RWPE2 (cell line): ENCODE results near the gene LAMB4.

Experiments
- ATAC-seq: fragments of 200-7000 bp; cut with Tn5 transposase; 3 replicates; pipeline ENCODE4 v1.9.1; 2021; ENCODE audit warnings: low read depth
- DNase-seq: peaks from one replicate; pipeline ENCODE4 v3.0.0-alpha.2; 2020; ENCODE audit warnings: low spot score
- H3K27ac ChIP-seq: fragments of 450-650 bp; 2 replicates; pipeline ENCODE4 v1.5.1; 2017; ENCODE audit warnings: mild to moderate bottlenecking; ENCODE audit not compliant: poor library complexity, severe bottlenecking
- H3K27me3 ChIP-seq: fragments of 250-450 bp; sonication (Bioruptor Pico); 2 replicates; pipeline ENCODE4 v1.5.1; 2021; ENCODE audit warnings: mild to moderate bottlenecking, moderate library complexity; ENCODE audit not compliant: insufficient read depth, poor library complexity, severe bottlenecking
- H3K36me3 ChIP-seq: fragments of 250-450 bp; sonication (Bioruptor Pico); 2 replicates; pipeline ENCODE4 v1.5.1; 2020; ENCODE audit warnings: low read depth, mild to moderate bottlenecking, moderate library complexity
- H3K4me1 ChIP-seq: fragments of 250-450 bp; sonication (Bioruptor Pico); 2 replicates; pipeline ENCODE4 v1.5.1; 2021; ENCODE audit warnings: mild to moderate bottlenecking, moderate library complexity; ENCODE audit not compliant: insufficient read depth, poor library complexity, severe bottlenecking
- H3K4me3 ChIP-seq: fragments of 250-450 bp; sonication (Bioruptor Pico); 2 replicates; pipeline ENCODE4 v1.5.1; 2021; ENCODE audit warnings: mild to moderate bottlenecking, moderate library complexity; ENCODE audit not compliant: severe bottlenecking
- H3K9me3 ChIP-seq: fragments of 250-450 bp; sonication (Bioruptor Pico); 2 replicates; pipeline ENCODE4 v1.5.1; 2021; ENCODE audit warnings: mild to moderate bottlenecking, moderate library complexity; ENCODE audit not compliant: severe bottlenecking
- TF ChIP-seq, protein P1 (sequence below): fragments of 450-650 bp; IDR thresholded peaks from one replicate; pipeline ENCODE4 v1.5.1; 2017; ENCODE audit warnings: mild to moderate bottlenecking, moderate library complexity; ENCODE audit not compliant: poor library complexity, severe bottlenecking

The LAMB4 gene

GRCh38 chr7:108143658-108144420 is 13.7 kb upstream of the LAMB4 start:
- no peak for DNase-seq
- TF ChIP-seq, protein P1, sequence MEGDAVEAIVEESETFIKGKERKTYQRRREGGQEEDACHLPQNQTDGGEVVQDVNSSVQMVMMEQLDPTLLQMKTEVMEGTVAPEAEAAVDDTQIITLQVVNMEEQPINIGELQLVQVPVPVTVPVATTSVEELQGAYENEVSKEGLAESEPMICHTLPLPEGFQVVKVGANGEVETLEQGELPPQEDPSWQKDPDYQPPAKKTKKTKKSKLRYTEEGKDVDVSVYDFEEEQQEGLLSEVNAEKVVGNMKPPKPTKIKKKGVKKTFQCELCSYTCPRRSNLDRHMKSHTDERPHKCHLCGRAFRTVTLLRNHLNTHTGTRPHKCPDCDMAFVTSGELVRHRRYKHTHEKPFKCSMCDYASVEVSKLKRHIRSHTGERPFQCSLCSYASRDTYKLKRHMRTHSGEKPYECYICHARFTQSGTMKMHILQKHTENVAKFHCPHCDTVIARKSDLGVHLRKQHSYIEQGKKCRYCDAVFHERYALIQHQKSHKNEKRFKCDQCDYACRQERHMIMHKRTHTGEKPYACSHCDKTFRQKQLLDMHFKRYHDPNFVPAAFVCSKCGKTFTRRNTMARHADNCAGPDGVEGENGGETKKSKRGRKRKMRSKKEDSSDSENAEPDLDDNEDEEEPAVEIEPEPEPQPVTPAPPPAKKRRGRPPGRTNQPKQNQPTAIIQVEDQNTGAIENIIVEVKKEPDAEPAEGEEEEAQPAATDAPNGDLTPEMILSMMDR, result no peak
- H3K4me1 ChIP-seq, result no peaks in the 10 kb centered on the region

GRCh38 chr7:108142675-108143259 is 12.6 kb upstream of the LAMB4 start:
- TF ChIP-seq, protein P1, result no peak
- Histone ChIP-seq H3K27ac (no peak overlapping the region), H3K9me3 (no peaks in the 10 kb centered on the region), H3K36me3 (no peaks in the 10 kb centered on the region), H3K4me3 (no peak overlapping the region), H3K27me3 (no peaks in the 10 kb centered on the region), H3K4me1 (no peaks in the 10 kb centered on the region)
- no peak for ATAC-seq
- DNase-seq, result no peak

More at GRCh38 chr7:108143658-108144420, 13.7 kb upstream of the LAMB4 start:
- H3K27me3 ChIP-seq, result no peaks in the 10 kb centered on the region
- H3K27ac ChIP-seq, result no peak overlapping the region
- H3K36me3 ChIP-seq, result no peaks in the 10 kb centered on the region
- no peak overlapping the region for H3K4me3 ChIP-seq
- no peaks in the 10 kb centered on the region for H3K9me3 ChIP-seq
- no peak for ATAC-seq

- DNase-seq, result no peak
- Histone ChIP-seq H3K9me3 (no peaks in the 10 kb centered on the region), H3K4me1 (no peaks in the 10 kb centered on the region), H3K27ac (no peak overlapping the region), H3K27me3 (no peaks in the 10 kb centered on the region), H3K4me3 (no peak overlapping the region), H3K36me3 (no peaks in the 10 kb centered on the region)
- ATAC-seq, result no peak
- TF ChIP-seq, protein P1, result no peak
Measured at GRCh38 chr7:108142180-108142579, 12.0 kb upstream of the LAMB4 start.

DNA sequence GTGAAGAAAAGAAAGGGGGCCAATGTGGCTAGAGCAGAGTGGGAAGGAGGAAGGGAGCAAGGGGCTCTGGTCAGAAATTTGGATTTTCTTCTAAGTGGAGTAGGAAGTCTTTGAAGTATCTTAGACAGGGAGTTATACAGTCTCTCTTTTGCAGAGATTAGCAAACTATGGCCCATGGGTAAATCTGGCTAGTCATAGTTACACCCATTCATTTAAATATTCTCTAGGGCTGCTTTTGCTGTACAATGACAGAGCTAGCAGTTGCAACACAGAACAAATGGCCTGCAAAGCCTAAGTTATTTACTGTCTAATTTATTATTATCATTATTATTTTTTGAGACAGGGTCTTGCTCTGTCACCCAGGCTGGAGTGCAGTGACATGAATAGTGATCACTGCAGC is 10.5 kb upstream of the LAMB4 start:
- Histone ChIP-seq H3K9me3 (no peaks in the 10 kb centered on the region), H3K27me3 (no peaks in the 10 kb centered on the region), H3K36me3 (no peaks in the 10 kb centered on the region), H3K4me1 (no peaks in the 10 kb centered on the region), H3K27ac (no peak overlapping the region), H3K4me3 (no peak overlapping the region)
- TF ChIP-seq, protein P1, result no peak
- no peak for ATAC-seq
- DNase-seq, result no peak

DNA sequence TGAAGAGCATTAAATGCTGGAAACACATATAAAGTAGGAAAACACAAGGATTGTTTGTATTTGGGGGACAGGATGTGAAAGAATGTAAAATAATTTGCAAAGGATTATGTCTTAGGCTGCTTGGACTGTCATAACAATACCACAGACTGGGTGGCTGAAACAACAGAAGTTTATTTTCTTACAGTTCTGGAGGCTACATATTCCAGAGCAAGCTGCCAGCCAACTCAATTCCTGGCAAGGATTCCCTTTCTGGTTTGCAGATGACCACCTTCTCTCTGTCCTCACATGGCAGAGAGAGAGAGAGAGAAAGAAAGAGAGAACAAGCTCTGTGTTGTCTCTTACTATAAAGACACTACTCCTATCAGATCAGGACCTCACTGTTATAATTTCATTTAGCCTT is 8.8 kb upstream of the LAMB4 start:
- no peak overlapping the region for H3K27ac ChIP-seq
- no peaks in the 10 kb centered on the region for H3K9me3 ChIP-seq
- no peaks in the 10 kb centered on the region for H3K36me3 ChIP-seq
- H3K4me1 ChIP-seq, result no peaks in the 10 kb centered on the region
- H3K4me3 ChIP-seq, result no peak overlapping the region
- H3K27me3 ChIP-seq, result no peaks in the 10 kb centered on the region
- DNase-seq (no peak), ATAC-seq (no peak)
- TF ChIP-seq, protein P1, result no peak
